ENCODE data around the gene NINL. TPM values are rescaled to one million over a fixed set of nuclear protein-coding genes. Genes with fewer than 3 reads are reported as not detected.

The NINL gene
- polyA plus RNA-seq, 3 donors = 2.9 to 6.9 (median 4.3) TPM

GRCh38 chr20:25496968-25497401 is 88.3 kb downstream of the NINL start:
- 58 to 89% (median 87%) methylated on average over 9 of the region's 9 CpGs for WGBS, 3 donors
- H3K27ac ChIP-seq (ENCODE audit: low read depth, low read length) = no peak overlapping the region

DNA sequence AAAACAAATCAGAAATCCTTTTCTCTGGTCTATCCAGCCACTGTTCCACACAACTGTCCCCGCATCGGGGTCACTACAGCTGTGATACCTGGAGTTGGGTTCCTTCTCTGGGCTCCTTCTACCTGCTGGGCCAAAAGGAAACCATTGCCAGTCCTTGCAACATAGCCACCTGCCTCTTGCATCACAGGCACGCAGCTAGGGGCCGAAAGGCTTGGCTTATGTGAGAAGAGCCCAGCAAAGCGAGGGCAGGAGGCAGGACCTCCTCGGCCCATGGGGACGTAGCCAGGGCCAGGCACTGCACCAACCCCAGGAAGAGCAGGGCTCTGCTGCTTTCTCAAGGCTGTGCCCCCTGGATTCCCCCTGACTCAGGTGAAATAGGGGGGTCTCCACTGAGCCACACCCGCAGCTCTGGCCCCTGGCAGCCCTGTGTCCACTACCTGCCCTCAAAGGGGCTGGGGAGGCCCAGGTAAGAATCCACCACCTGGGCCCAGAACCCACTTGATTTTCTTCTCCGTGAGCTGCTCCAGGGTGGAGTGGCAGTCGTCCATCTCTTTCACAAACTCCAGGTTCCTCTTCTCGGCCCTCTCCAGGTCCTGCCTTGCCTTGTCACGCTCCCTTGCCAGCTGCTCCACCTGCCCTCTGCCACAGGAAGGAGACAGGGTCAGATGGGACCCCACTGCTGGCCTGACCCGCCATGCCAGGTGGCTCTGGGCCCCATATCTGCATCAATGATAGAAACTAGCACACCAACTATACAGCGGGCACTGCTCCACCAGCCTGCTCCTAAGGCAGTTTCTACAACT is 89.0 kb downstream of the NINL start:
- H3K27ac ChIP-seq (ENCODE audit: low read depth, low read length) = no peak overlapping the region
- 87 to 94% (median 94%) methylated on average over 14 of the region's 14 CpGs for WGBS, 3 donors

- 86 to 89% (median 87%) methylated on average over 18 of the region's 18 CpGs for WGBS, 3 donors
- H3K27ac ChIP-seq (ENCODE audit: low read depth, low read length) = no peak overlapping the region
These were observed 90.0 kb downstream of the NINL start for GRCh38 chr20:25495189-25495824.

DNA sequence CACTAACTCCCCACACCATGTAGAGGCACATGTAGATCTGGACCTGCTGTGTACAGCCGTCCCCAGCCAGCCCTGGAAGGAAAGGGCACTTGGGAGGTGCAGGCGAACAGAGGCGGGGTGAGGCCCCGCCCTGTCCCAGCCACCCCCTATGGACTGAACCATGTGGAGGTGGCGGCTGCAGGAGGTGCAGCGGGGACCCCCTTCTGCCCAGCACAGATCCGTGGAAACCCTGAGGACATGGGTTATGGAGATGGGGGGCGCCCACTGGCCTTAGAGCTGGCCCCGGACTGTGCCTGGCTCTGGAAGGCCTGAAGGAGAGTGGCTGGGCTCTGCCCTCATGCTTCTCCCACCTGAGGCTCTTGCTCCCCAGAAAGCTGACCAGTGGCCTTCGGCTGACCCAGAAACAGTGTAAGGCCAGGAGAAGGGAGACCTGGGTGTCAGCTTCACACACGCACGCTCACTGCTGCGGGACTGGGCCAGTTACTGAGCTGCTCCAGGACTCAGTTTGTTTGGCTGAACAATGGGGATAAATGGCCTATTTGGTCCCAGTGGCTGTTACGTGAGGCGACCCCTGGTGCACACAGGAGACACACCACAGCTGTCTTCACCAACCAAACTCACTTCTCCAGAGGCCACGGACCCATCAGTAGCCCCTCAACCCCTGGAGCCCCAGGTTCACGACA is 90.7 kb downstream of the NINL start:
- 92 to 93% (median 92%) methylated on average over 17 of the region's 17 CpGs for WGBS, 3 donors
- H3K27ac ChIP-seq (ENCODE audit: low read depth, low read length) = no peak overlapping the region

GRCh38 chr20:25493748-25494505 is 91.4 kb downstream of the NINL start:
- WGBS, 3 donors = 93 to 99% (median 95%) methylated on average over 10 of the region's 10 CpGs
- H3K27ac ChIP-seq (ENCODE audit: low read depth, low read length) = no peak overlapping the region

DNA sequence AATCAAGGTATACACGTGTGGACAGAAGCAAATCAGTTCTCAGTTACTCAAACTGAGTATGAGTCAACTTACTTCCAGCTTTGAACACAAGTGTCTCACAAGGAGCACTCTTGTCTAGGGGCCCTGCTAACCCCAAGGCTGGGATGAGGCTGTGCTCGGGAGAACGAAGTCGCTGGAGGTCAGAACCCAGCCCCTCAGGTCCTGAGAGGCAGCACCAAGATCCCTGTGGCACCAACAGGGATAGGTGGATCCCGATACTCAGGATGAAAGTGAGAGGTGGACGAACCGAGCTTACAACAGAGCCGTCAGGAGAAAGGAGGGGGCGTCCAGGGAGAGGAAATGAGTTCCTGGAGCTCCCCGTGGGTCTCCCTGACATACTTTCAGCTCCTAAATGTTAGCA is 92.2 kb downstream of the NINL start:
- WGBS, 3 donors = 89 to 94% (median 92%) methylated on average over 8 to 10 of the region's 10 CpGs
- no peak overlapping the region for H3K27ac ChIP-seq (ENCODE audit: low read depth, low read length)

GRCh38 chr20:25491446-25492038 is 93.8 kb downstream of the NINL start:
- H3K27ac ChIP-seq (ENCODE audit: low read depth, low read length) = no peak overlapping the region
- 89 to 92% (median 89%) methylated on average over 12 of the region's 12 CpGs for WGBS, 3 donors

DNA sequence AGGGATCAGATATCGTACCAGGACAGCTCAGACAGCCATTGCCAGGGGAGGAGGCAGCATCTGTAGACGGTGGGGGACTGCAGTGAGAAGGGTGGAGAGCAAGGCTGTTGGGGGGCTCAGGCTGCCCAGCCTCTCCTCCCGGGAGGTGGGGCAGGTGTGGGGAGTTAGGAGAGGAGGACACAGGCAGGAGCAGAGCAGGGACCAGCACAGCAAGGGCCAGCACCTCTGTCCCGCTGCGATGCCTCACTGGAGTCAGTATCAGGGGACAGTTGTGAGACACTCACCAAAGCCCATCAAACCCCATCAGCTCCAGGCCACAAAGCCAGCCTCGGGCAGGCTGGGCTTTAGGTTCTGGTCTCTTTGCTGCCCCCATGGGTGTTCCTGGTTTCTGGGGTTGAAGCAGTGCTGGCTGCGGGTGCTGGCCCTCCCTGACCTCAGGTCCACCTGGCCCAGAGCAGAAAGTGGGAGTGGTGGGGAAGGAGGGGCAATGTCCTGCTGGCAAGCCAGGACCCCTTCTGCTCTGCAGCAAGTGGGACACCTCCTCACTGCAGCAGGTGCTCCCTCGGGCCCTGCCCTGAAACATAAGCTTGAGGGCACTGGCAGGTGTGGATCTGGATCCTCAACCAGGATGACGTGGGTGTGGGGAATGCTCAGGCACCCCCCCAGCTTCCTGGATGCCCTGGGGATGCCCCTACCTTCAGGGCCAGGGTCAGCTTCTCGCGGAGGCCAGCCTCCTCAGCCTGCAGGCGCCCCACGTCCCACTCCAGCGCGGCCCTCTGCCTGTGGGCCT is 94.5 kb downstream of the NINL start:
- H3K27ac ChIP-seq (ENCODE audit: low read depth, low read length) = no peak overlapping the region
- WGBS, 3 donors = 90 to 92% (median 91%) methylated on average over 13 to 15 of the region's 15 CpGs

- 91 to 94% (median 93%) methylated on average over 15 of the region's 15 CpGs for WGBS, 3 donors
- H3K27ac ChIP-seq (ENCODE audit: low read depth, low read length) = no peak overlapping the region
These were observed 96.0 kb downstream of the NINL start for GRCh38 chr20:25489221-25489871.

DNA sequence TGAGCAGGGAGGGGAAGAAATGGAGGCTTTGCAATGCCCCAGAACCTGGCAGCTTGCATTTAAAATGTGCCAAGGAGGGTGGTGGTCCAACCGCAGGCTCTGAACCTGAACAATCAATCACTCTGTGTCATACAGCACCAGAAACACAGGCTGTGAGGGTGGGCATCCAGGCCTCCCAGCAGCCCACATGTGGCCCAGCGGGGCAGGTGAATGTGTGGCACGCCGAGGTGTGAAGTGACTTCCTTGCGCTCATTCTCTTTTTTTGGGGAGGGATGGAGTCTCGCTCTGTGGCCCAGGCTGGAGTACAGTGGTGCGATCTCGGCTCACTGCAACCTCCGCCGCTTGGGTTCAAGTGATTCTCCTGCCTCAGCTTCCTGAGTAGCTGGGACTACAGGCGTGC is 97.4 kb downstream of the NINL start:
- WGBS, 3 donors = 94 to 97% (median 95%) methylated on average over 11 of the region's 11 CpGs
- H3K27ac ChIP-seq (ENCODE audit: low read depth, low read length) = no peak overlapping the region

GRCh38 chr20:25487306-25487705 is 98.0 kb downstream of the NINL start:
- WGBS, 3 donors = 36 to 78% (median 70%) methylated on average over 2 of the region's 2 CpGs
- H3K27ac ChIP-seq (ENCODE audit: low read depth, low read length) = no peak overlapping the region

DNA sequence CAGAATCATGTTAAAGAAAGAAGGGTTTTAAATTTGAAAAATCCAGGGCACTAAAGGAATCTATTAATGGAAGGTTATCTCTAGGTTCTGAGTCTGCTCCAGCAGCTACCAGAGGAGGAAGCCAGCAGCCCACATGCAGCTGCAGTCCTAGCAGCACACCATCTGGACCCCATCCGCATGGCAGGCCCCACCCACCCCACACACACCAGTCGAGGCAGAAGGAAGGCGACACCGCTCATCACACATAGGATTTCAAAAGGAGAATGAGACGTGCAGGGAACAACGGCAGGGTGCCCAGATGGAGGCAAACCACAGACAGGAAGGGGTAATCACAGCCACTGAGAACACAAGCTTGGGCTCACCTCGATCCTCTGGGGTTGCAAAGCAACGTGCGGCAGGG is 99.0 kb downstream of the NINL start:
- 42 to 68% (median 49%) methylated on average over 9 of the region's 9 CpGs for WGBS, 3 donors
- no peak overlapping the region for H3K27ac ChIP-seq (ENCODE audit: low read depth, low read length)

- WGBS, 3 donors = 60 to 79% (median 62%) methylated on average over 2 of the region's 2 CpGs
- H3K27ac ChIP-seq (ENCODE audit: low read depth, low read length) = no peak overlapping the region
These were observed 99.5 kb downstream of the NINL start for GRCh38 chr20:25485872-25486271.

- H3K27ac ChIP-seq (ENCODE audit: low read depth, low read length) = no peak overlapping the region
- WGBS, 3 donors = 47 to 58% (median 52%) methylated on average over 12 of the region's 12 CpGs
These were observed 100.3 kb downstream of the NINL start for GRCh38 chr20:25484911-25485511.

DNA sequence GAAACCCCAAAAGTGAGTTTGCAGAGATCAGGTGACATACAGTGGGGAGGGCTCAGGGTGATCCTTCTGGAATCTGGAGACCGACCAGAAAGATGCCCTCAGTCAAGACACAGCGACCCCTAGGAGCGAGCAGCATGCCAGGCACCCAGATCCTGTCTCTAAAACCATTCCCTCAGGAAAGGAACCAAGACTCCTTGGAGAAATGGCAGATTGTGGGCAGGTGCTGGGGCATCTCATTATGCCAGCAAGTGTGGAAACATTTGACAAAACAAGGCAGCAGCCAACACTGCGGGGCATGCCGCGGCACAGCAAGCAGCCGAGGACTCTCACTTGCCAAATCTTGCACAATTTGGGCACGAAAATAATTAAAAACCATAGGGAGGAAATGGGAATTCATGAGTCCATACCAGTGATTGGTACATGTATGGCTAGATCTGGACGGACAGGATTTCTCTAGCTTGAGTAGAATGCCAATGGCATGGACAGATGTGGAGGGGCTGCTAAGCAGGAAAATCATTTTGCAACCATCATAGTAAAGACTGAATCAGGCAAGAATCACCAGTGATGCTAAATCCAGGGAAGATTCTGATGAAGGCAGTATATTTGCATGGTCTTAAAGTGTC is 101.0 kb downstream of the NINL start:
- H3K27ac ChIP-seq (ENCODE audit: low read depth, low read length) = no peak overlapping the region
- WGBS, 3 donors = 77 to 93% (median 84%) methylated on average over 9 of the region's 9 CpGs

GRCh38 chr20:25483431-25484132 is 101.7 kb downstream of the NINL start:
- no peak overlapping the region for H3K27ac ChIP-seq (ENCODE audit: low read depth, low read length)
- 79 to 87% (median 80%) methylated on average over 14 of the region's 14 CpGs for WGBS, 3 donors

Measured in adipose tissue (tissue), 3 donors.